DMS 273 treated with DMSO at 0.1 percent for 48 hours (cell line): Measurements from ENCODE around the gene TLE6.
"Not testable (repeated sequence)": the region's sequence is repeated elsewhere in the genome, so short reads cannot be mapped to it uniquely, and the experiment has no call there.

Experiments
- DNase-seq: peaks from one replicate; lab custom pipeline; 2025; lab: John Stamatoyannopoulos, UW

Gene TLE6

GRCh38 chr19:2977001-2977745 lies at the start of gene TLE6:
TSS of gene TLE6 (plus strand) at chr19:2977564. CDS start at chr19:2978234, 670 bp downstream.
- peak; percentile 90 for DNase-seq

DNA sequence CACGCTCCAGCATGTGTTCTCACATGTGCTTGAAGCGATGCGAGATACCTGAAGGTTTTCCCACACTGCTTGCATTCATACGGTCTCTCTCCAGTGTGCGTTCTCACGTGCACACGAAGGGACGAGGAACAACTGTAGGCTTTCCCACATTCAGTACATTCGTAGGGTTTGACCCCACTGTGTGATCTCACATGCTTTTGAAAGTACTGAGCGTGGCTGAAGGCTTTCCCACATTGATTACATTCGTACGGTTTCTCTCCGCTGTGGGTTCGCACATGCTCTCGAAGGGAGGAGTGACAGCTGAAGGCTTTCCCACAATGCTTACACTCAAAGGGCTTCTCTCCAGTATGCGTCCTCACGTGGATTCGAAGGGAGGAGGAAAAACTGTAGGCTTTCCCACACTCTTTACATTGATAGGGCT lies 43.9 kb upstream of the TLE6 start:
- no peak for DNase-seq

DNA sequence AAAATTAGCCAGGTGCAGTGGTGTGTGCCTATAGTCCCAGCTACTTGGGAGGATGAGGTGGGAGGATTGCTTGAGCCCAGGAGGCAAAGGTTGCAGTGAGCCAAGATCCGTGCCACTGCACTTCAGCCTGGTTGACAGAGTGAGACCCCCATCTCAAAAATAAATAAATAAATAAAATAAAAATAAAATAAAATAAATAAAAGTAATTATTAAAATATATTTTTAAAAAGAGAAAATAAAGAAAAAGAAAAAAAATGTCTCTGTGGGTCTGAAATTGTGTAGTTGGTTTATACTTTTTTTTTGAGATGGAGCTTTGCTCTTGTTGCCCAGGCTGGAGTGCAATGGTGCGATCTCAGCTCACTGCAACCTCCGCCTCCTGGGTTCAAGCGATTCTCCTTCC lies 41.5 kb upstream of the TLE6 start:
- DNase-seq: not testable (repeated sequence)

- no peak for DNase-seq
These were observed 34.3 kb upstream of the TLE6 start for GRCh38 chr19:2942928-2943640.

DNA sequence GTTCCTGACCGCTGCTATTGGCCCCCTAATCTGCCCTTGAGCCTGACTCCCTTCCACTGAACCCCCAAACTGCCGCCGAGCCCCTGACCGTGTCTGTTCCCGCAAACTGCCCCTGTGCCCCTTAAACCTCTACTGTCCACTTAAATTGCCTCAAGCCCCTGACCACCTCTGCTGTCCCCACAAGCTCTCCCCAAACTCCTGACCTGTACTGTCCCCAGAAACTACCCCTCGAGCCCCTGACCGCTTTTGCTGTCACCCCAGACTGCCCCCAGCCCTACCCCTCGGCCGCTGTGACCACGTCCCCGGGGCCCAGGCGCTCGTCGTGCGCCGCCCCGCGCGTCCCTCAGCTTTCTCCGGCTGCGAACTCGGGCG lies 33.0 kb upstream of the TLE6 start:
- DNase-seq: no peak

- DNase-seq: peak; percentile 96
These were observed 32.4 kb upstream of the TLE6 start, which contains the start of gene ZNF77 for GRCh38 chr19:2944775-2945574. TSS of gene ZNF77 (minus strand) at chr19:2944971. CDS start at chr19:2944840, 131 bp downstream.

DNA sequence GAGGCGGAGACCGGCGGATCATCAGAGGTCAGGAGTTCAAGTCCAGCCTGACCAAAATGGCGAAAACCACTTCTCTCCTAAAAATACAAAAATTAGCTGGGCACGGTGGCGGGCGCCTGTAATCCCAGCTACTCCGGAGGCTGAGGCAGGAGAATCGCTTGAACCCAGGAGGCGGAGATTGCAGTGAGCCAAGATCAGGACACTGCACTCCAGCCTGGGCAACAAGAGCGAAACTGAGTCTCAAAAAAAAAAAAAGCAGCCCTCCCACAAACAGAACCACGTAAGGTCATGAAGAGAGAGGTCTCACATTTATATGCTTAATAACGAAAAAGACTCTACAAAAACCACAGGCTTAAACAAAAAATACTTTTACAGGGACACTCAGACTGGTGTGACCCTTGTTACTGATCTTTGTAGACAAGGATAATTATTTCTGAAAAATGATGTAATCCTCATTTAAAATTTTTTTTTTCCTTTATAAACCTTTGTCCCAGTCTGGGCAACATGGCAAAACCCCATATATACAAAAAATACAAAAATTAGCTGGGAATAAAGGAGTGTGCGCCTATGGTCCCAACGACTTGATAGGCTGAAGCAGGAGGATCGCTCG lies 31.7 kb upstream of the TLE6 start:
- DNase-seq: no peak

GRCh38 chr19:2949939-2950285 lies 27.5 kb upstream of the TLE6 start:
- peak; percentile 33 for DNase-seq

DNA sequence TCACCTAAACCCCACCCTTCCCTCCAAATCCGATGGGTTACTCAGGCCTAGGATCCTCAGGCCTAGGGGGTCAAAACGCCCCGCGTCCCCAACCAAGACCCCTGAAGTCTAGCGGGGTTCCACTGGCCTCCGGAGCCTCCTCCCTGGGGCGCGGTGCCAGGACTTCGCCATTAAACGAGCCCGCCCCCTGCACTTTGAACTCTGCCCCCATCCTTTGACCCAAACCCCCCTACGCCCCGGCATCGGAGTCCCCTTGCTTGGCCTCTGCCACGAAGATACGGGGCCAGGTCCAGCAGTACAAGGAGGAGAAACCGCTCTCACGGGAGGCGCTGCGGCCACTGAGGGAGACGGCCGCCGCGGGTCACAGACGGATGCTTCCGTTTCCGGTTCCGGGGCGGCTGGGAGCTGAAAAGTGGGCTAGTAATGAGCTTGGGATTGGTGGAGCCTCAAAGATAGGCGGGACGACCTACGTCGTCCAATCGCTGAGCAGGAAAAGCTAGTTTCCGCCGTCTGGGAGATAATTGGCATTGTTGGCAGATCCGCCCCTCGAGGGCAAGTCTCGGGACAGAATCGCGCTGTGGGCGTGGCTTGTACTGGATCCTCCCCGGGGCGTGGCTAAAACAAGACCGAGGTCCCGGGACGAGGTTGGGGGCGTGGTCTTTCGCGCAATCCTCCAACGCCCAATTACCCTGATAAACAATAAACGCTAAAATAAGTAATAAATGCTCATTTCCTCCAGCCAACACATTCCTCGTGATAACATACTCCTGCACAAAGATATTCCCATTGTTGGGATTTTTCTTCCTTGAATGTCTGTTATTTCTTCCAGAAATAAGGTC lies 26.9 kb upstream of the TLE6 start:
- peak; percentile 97 for DNase-seq

DNA sequence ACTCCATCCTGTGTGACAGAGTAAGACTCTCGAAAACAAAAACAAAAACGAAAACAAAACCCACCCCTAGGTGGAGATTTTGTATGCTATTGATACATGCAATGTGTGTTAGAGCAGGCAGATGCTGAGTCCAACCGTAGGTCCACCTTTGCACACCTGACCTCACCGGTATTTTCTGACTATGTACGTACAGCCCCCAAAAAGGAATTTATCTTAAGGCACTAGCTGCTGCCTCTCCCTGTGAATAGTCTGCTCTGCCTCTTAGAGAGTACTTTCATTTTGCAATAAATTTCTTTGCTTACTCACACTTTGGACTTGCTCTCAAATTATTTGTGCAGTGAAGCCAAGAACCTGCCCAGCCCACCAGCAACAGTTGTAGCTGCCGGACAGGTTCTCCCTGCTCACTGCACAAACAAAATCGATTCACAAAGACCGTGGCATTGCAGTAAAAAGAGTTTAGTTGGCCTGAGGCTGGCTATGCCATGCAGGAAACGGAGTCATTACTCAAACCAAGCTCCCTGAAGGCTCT lies 24.3 kb upstream of the TLE6 start:
- no peak for DNase-seq

DNA sequence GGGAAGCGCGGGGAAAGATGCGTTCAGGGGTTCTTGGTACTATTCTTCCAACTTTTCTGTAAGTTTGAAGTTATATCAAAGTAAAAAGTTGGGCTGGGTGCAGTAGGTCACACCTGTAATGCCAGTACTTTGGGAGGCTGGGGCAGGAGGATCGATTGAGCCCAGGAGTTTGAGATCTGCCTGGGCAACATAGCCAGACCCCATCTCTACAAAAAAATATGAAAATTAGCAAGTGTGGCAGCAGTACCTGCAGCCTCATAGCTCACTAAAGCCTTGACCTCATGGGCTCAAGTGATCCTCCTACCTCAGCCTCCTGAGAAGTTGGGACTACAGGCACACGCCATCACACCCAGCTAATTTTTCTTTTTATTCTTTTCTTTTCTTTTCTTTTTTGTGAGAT lies 20.2 kb upstream of the TLE6 start:
- DNase-seq: no peak

GRCh38 chr19:2960120-2960519 lies 17.2 kb upstream of the TLE6 start:
- no peak for DNase-seq

DNA sequence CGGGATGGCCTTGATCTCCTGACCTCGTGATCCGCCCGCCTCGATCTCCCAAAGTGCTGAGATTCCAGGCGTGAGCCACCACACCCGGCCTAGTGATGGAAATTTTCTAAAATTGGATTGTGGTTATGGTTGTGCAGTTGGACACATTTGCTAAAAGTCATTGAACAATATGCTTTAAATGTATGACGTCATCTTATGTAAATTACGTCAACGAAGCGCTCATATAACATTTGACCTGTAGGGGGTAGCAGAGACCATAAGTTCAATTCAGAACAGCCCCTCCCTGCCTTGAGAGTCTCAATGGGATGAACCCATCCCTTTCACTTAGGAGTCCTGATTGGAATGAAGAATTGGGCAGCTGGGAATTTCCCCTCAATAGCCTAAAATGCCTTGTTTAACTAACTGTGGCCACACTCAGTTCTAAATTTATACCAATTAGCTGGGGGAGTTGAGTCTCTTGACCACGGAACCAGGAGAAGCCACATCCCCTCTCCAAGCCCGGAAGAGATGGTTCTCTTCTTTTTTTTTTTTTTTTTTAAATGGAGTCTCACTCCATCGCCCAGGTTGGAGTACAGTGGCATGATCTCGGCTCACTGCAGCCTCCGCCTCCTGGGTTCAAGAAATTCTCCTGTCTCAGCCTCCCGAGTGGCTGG lies 15.2 kb upstream of the TLE6 start:
- peak; percentile 26 for DNase-seq

DNA sequence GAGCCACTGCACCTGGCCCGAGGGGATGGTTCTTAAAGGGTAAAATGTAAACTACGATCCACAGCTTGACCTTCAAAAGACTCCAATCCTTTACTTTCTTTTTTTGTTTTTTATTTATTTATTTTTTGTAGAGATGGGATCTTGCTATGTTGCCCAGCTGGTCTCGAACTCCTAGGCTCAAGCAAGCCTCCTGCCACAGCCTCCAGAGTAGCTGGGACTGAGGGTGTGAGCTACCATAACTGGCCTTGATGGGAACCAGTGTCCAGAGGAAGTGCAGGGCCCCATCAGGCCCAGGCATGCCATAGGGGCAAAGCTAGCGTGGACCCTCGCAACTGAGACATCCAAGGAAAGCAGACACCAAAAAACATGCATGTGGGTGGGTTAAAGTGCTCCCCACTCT lies 14.2 kb upstream of the TLE6 start:
- DNase-seq: no peak

DNA sequence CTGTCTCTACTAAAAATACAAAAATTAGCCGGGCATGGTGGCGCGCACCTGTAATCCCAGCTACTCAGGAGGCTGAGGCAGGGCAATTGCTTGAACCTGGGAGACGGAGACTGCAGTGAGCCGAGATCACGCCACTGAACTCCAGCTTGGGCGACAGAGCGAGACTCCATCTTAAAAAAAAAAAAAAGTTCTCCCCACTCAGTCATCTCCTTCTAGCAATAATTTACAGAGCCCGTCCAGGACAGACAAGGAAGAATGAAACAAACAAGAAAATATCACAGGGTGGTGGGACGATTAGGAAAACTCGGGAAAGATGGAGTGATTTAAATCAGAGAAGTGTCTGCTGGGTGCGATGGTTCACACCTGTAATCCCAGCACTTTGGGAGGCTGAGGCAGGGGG lies 13.7 kb upstream of the TLE6 start:
- DNase-seq: not testable (repeated sequence)

- DNase-seq: no peak
These were observed 12.5 kb upstream of the TLE6 start for GRCh38 chr19:2964874-2965273.

DNA sequence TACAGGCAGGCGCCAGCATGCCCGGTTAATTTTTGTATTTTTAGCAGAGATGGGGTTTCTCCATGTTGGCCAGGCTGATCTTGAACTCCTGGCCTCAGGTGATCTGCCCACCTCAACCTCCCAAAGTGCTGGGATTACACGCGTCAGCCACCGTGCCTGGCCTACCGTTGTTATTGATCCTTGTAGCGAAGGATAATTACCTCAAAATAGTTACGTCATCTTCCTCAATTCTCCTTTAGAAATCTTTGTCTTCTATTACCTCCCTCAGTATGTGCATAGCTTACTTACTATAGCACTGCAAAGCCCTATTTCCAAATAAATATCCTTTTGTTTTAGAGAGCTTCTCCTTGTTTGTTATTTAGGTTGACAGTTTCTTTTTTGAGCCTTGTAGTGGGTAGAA lies 9.4 kb upstream of the TLE6 start:
- DNase-seq: no peak

DNA sequence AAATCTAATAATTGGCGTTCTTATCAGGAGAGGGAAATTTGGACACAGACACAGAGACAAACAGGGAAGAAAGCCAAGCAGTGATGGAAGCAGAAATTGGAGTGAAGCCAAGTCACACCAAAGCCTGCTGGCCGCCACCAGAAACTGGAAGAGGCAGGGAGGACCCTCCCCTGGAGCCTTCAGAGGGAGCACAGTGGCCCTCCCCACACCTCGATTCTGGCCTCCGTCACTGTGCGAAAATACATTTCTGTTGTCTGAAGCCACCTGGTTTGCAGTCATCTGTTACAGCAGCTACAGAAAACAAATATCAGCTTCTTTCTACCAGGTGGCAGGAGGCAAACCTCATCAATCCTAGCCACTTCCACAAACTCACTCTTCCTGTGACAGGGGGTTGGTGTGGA lies 8.3 kb upstream of the TLE6 start:
- DNase-seq: peak; percentile 63

GRCh38 chr19:2970201-2970835 lies 7.0 kb upstream of the TLE6 start:
- no peak for DNase-seq

DNA sequence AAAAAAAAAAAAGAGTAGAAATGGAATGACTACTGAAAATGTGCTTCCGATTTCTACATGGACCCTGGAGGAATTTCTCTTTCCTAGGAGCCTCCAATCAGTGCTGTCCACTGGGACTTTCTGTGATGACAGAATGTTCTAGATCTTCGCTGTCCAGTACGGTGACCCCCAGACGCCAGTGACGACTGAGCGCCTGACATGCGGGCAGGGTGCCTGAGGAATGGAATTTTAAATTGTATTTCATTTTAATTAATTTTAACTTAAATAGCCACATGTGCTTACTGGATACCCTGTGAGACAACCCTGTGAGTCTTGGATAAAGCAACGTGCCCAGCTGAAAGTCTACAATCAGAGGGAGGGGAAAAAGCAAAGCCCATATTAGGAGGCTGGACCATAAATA lies 4.1 kb upstream of the TLE6 start:
- no peak for DNase-seq
